Neutrophil (primary cell): ENCODE data around the gene APBA2.

ENCODE experiments used
- H3K27ac ChIP-seq: fragments of 200-600 bp; sonication (generic); 2 replicates; pipeline ENCODE4 v1.5.1; 2016; ENCODE audit warnings: mild to moderate bottlenecking, moderate library complexity
- H3K27me3 ChIP-seq: fragments of 200-600 bp; sonication (generic); 2 replicates; pipeline ENCODE4 v1.6.0; 2016; ENCODE audit warnings: mild to moderate bottlenecking
- H3K36me3 ChIP-seq: fragments of 200-600 bp; sonication (generic); 2 replicates; pipeline ENCODE4 v1.5.1; 2017
- H3K4me1 ChIP-seq, 2 experiments: fragments of 200-600 bp in 1 of 2; sonication (generic) in 1 of 2; 1 replicate in 1 of 2; 2 replicates in 1 of 2; pipeline versions ENCODE4 v1.5.1 to v1.6.1; 2013 to 2016; ENCODE audit warnings: low read depth in 1 of 2, low read length in 1 of 2, mild to moderate bottlenecking in 1 of 2, moderate library complexity in 1 of 2; ENCODE audit not compliant: control insufficient read depth in 1 of 2, insufficient read depth in 1 of 2
- H3K4me3 ChIP-seq, 2 experiments: fragments of 200-600 bp in 1 of 2; sonication (generic) in 1 of 2; 1 replicate in 1 of 2; 2 replicates in 1 of 2; pipeline ENCODE4 v1.5.1; 2013 to 2016; ENCODE audit warnings: low read depth in 1 of 2, low read length in 1 of 2, mild to moderate bottlenecking in 1 of 2, moderate library complexity in 1 of 2
- H3K9me3 ChIP-seq: fragments of 200-600 bp; sonication (generic); 2 replicates; pipeline ENCODE4 v1.5.1; 2016
- CTCF ChIP-seq: fragments of 200-600 bp; sonication (generic); IDR thresholded peaks from 2 replicates; pipeline ENCODE4 v1.5.1; 2016; ENCODE audit warnings: antibody characterized with exemption

The APBA2 gene

GRCh38 chr15:28993720-28994053 is 107.9 kb downstream of the APBA2 start:
- no peaks in the 10 kb centered on the region for H3K4me1 ChIP-seq

GRCh38 chr15:28994142-28994830 is 108.5 kb downstream of the APBA2 start:
- no peaks in the 10 kb centered on the region for H3K9me3 ChIP-seq
- no peaks in the 10 kb centered on the region for H3K4me1 ChIP-seq
- H3K27me3 ChIP-seq, result no peaks in the 10 kb centered on the region
- no peak for TF ChIP-seq CTCF
- no peaks in the 10 kb centered on the region for H3K36me3 ChIP-seq
- H3K27ac ChIP-seq, result no peak overlapping the region
- H3K4me3 ChIP-seq, result no peak overlapping the region

More at GRCh38 chr15:28993720-28994053, 107.9 kb downstream of the APBA2 start:
- Histone ChIP-seq H3K27me3 (no peaks in the 10 kb centered on the region), H3K36me3 (no peaks in the 10 kb centered on the region), H3K9me3 (no peaks in the 10 kb centered on the region), H3K27ac (no peak overlapping the region), H3K4me3 (no peak overlapping the region)
- TF ChIP-seq CTCF, result no peak

GRCh38 chr15:28994831-28995596 is 109.2 kb downstream of the APBA2 start:
- no peak overlapping the region for H3K4me3 ChIP-seq
- no peak overlapping the region for H3K27ac ChIP-seq
- no peak for TF ChIP-seq CTCF
- H3K27me3 ChIP-seq, result no peaks in the 10 kb centered on the region
- H3K4me1 ChIP-seq, result no peaks in the 10 kb centered on the region
- no peaks in the 10 kb centered on the region for H3K9me3 ChIP-seq
- H3K36me3 ChIP-seq, result no peaks in the 10 kb centered on the region

DNA sequence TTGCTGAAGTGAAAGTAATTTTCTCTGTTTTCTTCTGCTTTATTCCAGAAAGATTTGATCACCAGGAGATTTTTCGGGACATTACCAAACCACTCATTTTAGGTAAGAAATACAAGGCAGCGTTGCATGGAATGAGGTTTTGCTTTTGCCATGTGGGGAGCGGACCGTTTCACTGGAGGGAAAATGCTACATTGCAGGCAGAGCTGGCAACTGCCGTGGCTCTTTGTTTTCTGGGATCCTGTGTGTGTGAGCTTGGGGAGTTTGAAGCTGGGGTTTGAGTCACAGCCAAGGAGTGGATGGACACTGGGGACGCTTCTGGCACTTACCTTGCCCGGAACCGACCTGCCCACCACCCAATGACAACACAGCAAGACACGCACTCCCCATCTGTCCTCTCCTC is 109.9 kb downstream of the APBA2 start:
- no peak for TF ChIP-seq CTCF
- H3K36me3 ChIP-seq, result no peaks in the 10 kb centered on the region
- H3K4me3 ChIP-seq, result no peak overlapping the region
- no peaks in the 10 kb centered on the region for H3K27me3 ChIP-seq
- H3K27ac ChIP-seq, result no peak overlapping the region
- no peaks in the 10 kb centered on the region for H3K9me3 ChIP-seq
- no peaks in the 10 kb centered on the region for H3K4me1 ChIP-seq

DNA sequence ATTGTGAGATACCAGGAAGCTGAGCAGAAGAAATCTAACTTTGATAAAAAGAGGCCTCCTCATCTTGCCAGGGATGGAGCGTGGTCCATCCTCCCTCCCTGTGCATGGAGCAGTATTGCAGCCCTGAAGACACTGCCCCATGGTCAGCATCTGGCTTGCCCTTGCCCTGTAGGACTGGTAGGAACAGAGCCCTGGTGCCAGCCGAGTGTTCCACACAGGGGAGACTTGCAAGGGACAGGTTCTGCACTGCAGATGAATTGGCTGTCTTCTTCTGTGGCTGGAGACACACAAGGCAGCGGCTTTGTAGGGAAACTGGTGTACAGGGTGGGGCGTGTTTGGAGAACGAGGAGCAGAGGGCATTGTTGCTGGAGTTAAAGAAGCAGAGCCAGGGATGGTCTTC is 110.5 kb downstream of the APBA2 start:
- no peak overlapping the region for H3K4me3 ChIP-seq
- no peaks in the 10 kb centered on the region for H3K27me3 ChIP-seq
- no peaks in the 10 kb centered on the region for H3K36me3 ChIP-seq
- TF ChIP-seq CTCF, result no peak
- H3K4me1 ChIP-seq, result no peaks in the 10 kb centered on the region
- no peaks in the 10 kb centered on the region for H3K9me3 ChIP-seq
- no peak overlapping the region for H3K27ac ChIP-seq
